ENCODE results near the gene ASTN2. TPM values are rescaled to one million over a fixed set of nuclear protein-coding genes. Genes with fewer than 3 reads are reported as not detected.

Gene ASTN2
- total and polyA plus RNA-seq, 9 donors = 1.8 to 6.4 (median 3.2) TPM

DNA sequence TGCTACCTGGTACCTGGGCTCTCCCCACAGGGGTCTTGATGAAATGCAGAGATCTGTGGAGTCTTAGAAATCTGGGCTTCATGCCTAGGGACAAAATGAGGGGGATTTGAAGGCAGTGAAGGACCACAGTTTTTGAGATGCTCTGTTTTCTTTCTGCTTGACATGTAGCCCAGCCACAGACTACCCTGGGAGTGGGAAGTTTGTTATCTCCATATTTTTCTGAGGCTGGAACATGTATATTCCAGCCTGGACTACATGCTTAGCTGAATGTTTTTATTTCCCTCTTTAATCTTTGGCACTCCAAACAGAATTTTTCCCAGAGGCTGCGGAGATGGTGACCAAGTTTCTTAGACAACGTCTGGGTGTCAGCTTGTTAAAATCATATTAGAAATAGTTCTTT lies 1008.4 kb downstream of the ASTN2 start:
- intact Hi-C loops (cut with DNase I) = no loop called here
- H3K27me3 ChIP-seq = no peaks in the 10 kb centered on the region
- H3K4me1 ChIP-seq (ENCODE audit: insufficient read depth) = no peaks in the 10 kb centered on the region
- H3K27ac ChIP-seq = no peak overlapping the region
- 23 to 25% (median 23%) methylated on average over 2 of the region's 2 CpGs for WGBS, 3 donors
- no peak for TF ChIP-seq POLR2A (IDR thresholded peaks at IDR 0.05)
- no peak for TF ChIP-seq EP300 (IDR thresholded peaks at IDR 0.05)
- no peak overlapping the region for H3K4me3 ChIP-seq
- no peaks in the 10 kb centered on the region for H3K9me3 ChIP-seq
- no peaks in the 10 kb centered on the region for H3K36me3 ChIP-seq
- DNase-seq = no peak

DNA sequence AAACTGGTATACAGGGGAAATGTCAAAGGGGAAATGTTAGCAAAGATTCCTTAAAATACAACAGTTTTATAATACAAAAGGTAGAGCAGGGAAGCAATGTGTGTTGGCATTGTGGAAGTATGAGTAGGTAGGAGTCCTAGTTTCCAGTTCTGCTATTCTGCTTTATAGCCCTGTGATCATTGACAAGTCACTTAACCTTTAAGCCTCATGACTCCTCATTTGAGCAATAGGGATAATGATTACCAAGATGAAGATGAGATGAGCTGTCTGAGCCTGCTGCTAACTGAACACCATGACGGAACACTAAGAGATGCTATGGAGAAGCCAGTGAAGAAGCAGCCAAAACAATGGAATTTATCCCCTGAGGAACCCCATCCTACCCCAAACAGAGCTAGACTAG lies 1009.5 kb downstream of the ASTN2 start:
- Histone ChIP-seq H3K4me1 (ENCODE audit: insufficient read depth) (no peaks in the 10 kb centered on the region), H3K9me3 (no peaks in the 10 kb centered on the region), H3K27me3 (no peaks in the 10 kb centered on the region), H3K27ac (no peak overlapping the region), H3K4me3 (no peak overlapping the region), H3K36me3 (no peaks in the 10 kb centered on the region)
- WGBS, 3 donors = 92 to 100% (median 100%) methylated on average over 1 of the region's 1 CpG
- no peak for DNase-seq
- intact Hi-C loops (cut with DNase I) = no loop called here
- TF ChIP-seq, protein P1, sequence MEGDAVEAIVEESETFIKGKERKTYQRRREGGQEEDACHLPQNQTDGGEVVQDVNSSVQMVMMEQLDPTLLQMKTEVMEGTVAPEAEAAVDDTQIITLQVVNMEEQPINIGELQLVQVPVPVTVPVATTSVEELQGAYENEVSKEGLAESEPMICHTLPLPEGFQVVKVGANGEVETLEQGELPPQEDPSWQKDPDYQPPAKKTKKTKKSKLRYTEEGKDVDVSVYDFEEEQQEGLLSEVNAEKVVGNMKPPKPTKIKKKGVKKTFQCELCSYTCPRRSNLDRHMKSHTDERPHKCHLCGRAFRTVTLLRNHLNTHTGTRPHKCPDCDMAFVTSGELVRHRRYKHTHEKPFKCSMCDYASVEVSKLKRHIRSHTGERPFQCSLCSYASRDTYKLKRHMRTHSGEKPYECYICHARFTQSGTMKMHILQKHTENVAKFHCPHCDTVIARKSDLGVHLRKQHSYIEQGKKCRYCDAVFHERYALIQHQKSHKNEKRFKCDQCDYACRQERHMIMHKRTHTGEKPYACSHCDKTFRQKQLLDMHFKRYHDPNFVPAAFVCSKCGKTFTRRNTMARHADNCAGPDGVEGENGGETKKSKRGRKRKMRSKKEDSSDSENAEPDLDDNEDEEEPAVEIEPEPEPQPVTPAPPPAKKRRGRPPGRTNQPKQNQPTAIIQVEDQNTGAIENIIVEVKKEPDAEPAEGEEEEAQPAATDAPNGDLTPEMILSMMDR (IDR thresholded peaks at IDR 0.05) = no peak
- TF ChIP-seq EP300 (IDR thresholded peaks at IDR 0.05) (no peak), POLR2A (IDR thresholded peaks at IDR 0.05) (no peak)

DNA sequence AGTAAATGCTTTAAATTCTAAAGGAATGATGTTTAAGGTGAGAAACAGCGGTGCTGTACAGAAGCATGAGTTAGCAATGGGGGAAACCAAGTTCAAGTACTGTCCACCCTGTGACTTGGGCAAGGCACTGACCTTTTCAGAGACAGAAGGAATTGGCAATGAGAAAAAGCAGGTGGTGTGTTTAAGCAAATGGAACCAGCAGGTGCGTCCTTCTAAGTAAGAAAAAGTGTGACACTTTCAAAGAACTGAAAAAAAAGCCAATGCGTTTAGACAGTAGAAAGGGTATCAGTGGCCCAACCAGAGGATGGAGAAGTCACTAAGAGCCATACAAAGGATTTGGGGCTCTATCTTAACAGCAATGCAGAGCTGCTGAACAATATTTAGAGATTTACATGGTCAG lies 1010.6 kb downstream of the ASTN2 start:
- TF ChIP-seq POLR2A (IDR thresholded peaks at IDR 0.05) (no peak), EP300 (IDR thresholded peaks at IDR 0.05) (no peak)
- TF ChIP-seq, protein P1 (IDR thresholded peaks at IDR 0.05) = no peak
- H3K9me3 ChIP-seq = no peaks in the 10 kb centered on the region
- H3K27ac ChIP-seq = no peak overlapping the region
- DNase-seq = no peak
- no peak overlapping the region for H3K4me3 ChIP-seq
- 95 to 97% (median 97%) methylated on average over 3 of the region's 3 CpGs for WGBS, 3 donors
- H3K4me1 ChIP-seq (ENCODE audit: insufficient read depth) = no peaks in the 10 kb centered on the region
- H3K36me3 ChIP-seq = no peaks in the 10 kb centered on the region
- H3K27me3 ChIP-seq = no peaks in the 10 kb centered on the region
- intact Hi-C loops (cut with DNase I) = no loop called here

DNA sequence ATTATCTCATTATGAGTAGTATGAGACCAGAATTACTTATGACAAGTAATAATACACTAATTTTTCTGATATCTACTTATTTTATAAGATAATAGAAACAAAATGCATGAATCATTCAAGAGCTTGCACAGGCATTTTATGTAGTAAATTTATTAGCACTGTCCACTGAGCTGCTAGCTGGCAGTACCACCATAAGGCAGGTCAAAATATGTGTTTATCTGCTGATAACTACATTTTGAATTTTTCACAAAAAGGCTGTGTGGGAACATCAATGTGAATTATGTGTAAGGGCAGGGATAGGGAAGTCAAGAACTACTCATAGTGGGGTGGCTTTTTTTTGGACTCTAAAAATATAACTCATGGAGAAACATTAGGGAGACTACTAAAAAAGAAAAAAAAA lies 1011.7 kb downstream of the ASTN2 start:
- H3K27ac ChIP-seq = no peak overlapping the region
- no peaks in the 10 kb centered on the region for H3K4me1 ChIP-seq (ENCODE audit: insufficient read depth)
- H3K4me3 ChIP-seq = no peak overlapping the region
- intact Hi-C loops (cut with DNase I) = no loop called here
- no peaks in the 10 kb centered on the region for H3K9me3 ChIP-seq
- TF ChIP-seq POLR2A (IDR thresholded peaks at IDR 0.05) = no peak
- DNase-seq = no peak
- no peaks in the 10 kb centered on the region for H3K27me3 ChIP-seq
- no peaks in the 10 kb centered on the region for H3K36me3 ChIP-seq

DNA sequence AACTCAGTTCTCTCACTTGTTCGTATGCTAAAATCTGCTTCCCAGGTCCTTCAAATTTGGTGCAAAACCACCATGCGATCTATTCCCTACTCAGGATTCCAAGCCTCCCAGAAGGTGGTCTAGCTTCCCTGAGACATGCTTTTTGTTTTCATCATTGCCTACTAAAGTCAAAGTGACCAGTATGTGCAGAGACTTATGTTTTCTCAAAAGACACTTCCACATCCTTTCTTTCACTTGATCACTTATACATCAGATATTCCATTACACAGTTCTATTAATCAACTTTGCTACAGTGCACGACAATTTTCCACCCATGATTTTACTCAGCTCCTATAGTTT lies 1019.2 kb downstream of the ASTN2 start:
- Histone ChIP-seq H3K27me3 (no peaks in the 10 kb centered on the region), H3K9me3 (no peaks in the 10 kb centered on the region), H3K4me1 (ENCODE audit: insufficient read depth) (no peaks in the 10 kb centered on the region), H3K4me3 (no peak overlapping the region), H3K27ac (no peak overlapping the region), H3K36me3 (no peaks in the 10 kb centered on the region)
- intact Hi-C loops (cut with DNase I) = no loop called here
- TF ChIP-seq EP300 (IDR thresholded peaks at IDR 0.05) (no peak), POLR2A (IDR thresholded peaks at IDR 0.05) (no peak)
- TF ChIP-seq, protein P1 (IDR thresholded peaks at IDR 0.05) = no peak
- WGBS, 3 donors = 85 to 94% (median 87%) methylated on average over 3 of the region's 3 CpGs
- DNase-seq = no peak
